CD4-positive, CD25-positive, alpha-beta regulatory T cell (primary cell): ENCODE results near the gene SCN7A. TPM values are rescaled to one million over a fixed set of nuclear protein-coding genes. Genes with fewer than 3 reads are reported as not detected.

Experiments used
- polyA plus RNA-seq, 4 donors: library from polyadenylated mRNA; unstranded; fragments of 300-500 nt; fragmentation: Illumina TruSeq; gene quantifications; one replicate each; pipeline ENCODE4 v1.2.3, GENCODE V29; 2021
- total RNA-seq: library from RNA; stranded (reverse); gene quantifications from one replicate; pipeline ENCODE4 v1.2.3, GENCODE V29; 2022

Gene SCN7A
- total and polyA plus RNA-seq, 5 donors from 2014 or later, result not detected

Other genes with a start within 250 kb of the SCN7A start
- 0.57 TPM for gene SCN9A, start 118.3 kb downstream of the SCN7A start, total RNA-seq
- not detected for gene SCN9A, start 118.3 kb downstream of the SCN7A start, polyA plus RNA-seq